ENCODE results near the gene CMIP.

The CMIP gene

GRCh38 chr16:81464279-81464678 is 19.7 kb downstream of the CMIP start:
- no peak for DNase-seq

- DNase-seq, result no peak
These were observed 20.9 kb downstream of the CMIP start for GRCh38 chr16:81465375-81465943.

- DNase-seq, result no peak
These were observed 21.9 kb downstream of the CMIP start for GRCh38 chr16:81466356-81466980.

GRCh38 chr16:81467072-81467471 is 22.5 kb downstream of the CMIP start:
- DNase-seq, result no peak

GRCh38 chr16:81467815-81468214 is 23.2 kb downstream of the CMIP start:
- no peak for DNase-seq

GRCh38 chr16:81468269-81468902 is 23.8 kb downstream of the CMIP start:
- DNase-seq, result no peak

GRCh38 chr16:81469183-81469677 is 24.6 kb downstream of the CMIP start:
- DNase-seq, result no peak

GRCh38 chr16:81469710-81470535 is 25.3 kb downstream of the CMIP start:
- no peak for DNase-seq

GRCh38 chr16:81470796-81471636 is 26.4 kb downstream of the CMIP start:
- no peak for DNase-seq

- DNase-seq, result no peak
These were observed 27.3 kb downstream of the CMIP start for GRCh38 chr16:81471882-81472281.

- DNase-seq, result no peak
These were observed 27.8 kb downstream of the CMIP start for GRCh38 chr16:81472391-81472790.

- no peak for DNase-seq
These were observed 28.5 kb downstream of the CMIP start for GRCh38 chr16:81473066-81473488.

GRCh38 chr16:81473558-81473957 is 28.9 kb downstream of the CMIP start:
- DNase-seq, result no peak

- DNase-seq, result no peak
These were observed 29.7 kb downstream of the CMIP start for GRCh38 chr16:81473969-81474959.

- DNase-seq, result no peak
These were observed 33.4 kb downstream of the CMIP start for GRCh38 chr16:81477697-81478693.

GRCh38 chr16:81478876-81479511 is 34.4 kb downstream of the CMIP start:
- DNase-seq, result no peak

- DNase-seq, result no peak
These were observed 36.1 kb downstream of the CMIP start for GRCh38 chr16:81480606-81481206.

- DNase-seq, result no peak
These were observed 36.7 kb downstream of the CMIP start for GRCh38 chr16:81481207-81481821.

Measured in NCI-H1694 (cell line).